Breast epithelium (tissue), 4 donors: ENCODE measurements around the gene PTPRK. TPM values are rescaled to one million over a fixed set of nuclear protein-coding genes. Genes with fewer than 3 reads are reported as not detected.

Experiments used
- DNase-seq, 2 donors: peaks; one replicate each; pipeline ENCODE4 v3.0.0-alpha.2; 2019; ENCODE audit warnings: low spot score in 2 of 2
- H3K27ac ChIP-seq, 2 donors: fragments of 200-600 bp; sonication (generic) in 1 of 2; one replicate each; pipeline ENCODE4 v1.5.1; 2016 to 2019; ENCODE audit warnings: mild to moderate bottlenecking in 1 of 2
- H3K27me3 ChIP-seq, 2 donors: fragments of 200-600 bp; sonication (generic) in 1 of 2; one replicate each; pipeline versions ENCODE4 v1.5.1 to v1.6.0; 2017 to 2019; ENCODE audit warnings: control low read depth in 1 of 2, mild to moderate bottlenecking in 1 of 2
- H3K36me3 ChIP-seq: fragments of 200-600 bp; one replicate; pipeline ENCODE4 v1.5.1; 2019
- H3K4me1 ChIP-seq, 2 donors: fragments of 200-600 bp; sonication (generic); one replicate each; pipeline ENCODE4 v1.5.1; 2016 to 2019; ENCODE audit warnings: control low read depth in 1 of 2
- H3K4me3 ChIP-seq, 3 donors: fragments of 200-600 bp; sonication (generic); 1 replicate in 2 of 3; 2 replicates in 1 of 3; pipeline ENCODE4 v1.5.1; 2016 to 2019; ENCODE audit warnings: mild to moderate bottlenecking in 3 of 3, moderate library complexity in 2 of 3
- H3K9me3 ChIP-seq, 2 donors: fragments of 200-600 bp; sonication (generic) in 1 of 2; one replicate each; pipeline ENCODE4 v1.5.1; 2016 to 2019; ENCODE audit warnings: control low read depth in 1 of 2
- CTCF ChIP-seq, 3 donors: fragments of 450-650 bp; IDR thresholded peaks; one replicate each; pipeline ENCODE4 v1.5.1; 2016 to 2017; ENCODE audit warnings: antibody characterized with exemption in 3 of 3, mild to moderate bottlenecking in 3 of 3, moderate library complexity in 3 of 3
- POLR2A ChIP-seq: fragments of 450-650 bp; IDR thresholded peaks from one replicate; pipeline ENCODE4 v1.6.1; 2016; ENCODE audit warnings: antibody characterized with exemption, mild to moderate bottlenecking, moderate library complexity
- POLR2AphosphoS5 ChIP-seq, 3 donors: sonication (generic); formaldehyde crosslinking; IDR thresholded peaks; one replicate each; pipeline ENCODE4 v1.6.1; 2017; ENCODE audit warnings: antibody characterized with exemption in 3 of 3
- intact Hi-C: fragments of 100-400 bp; cut with DNase I; formaldehyde crosslinking; loops from one replicate; pipeline ENCODE4 v1.15.1; 2023; ENCODE audit warnings: low total_unique reads
- total RNA-seq, 3 donors: library from RNA; depleted of rRNA; stranded (reverse); fragments of >200 nt; gene quantifications; one replicate each; pipeline ENCODE4 v1.1.0, GENCODE V29; 2016

Gene PTPRK
- total RNA-seq, 3 donors from 2014 or later: 29.1 to 134 (median 77.0) TPM

- H3K27me3 ChIP-seq: no peaks in the 10 kb centered on the region
- DNase-seq: no peak
- H3K9me3 ChIP-seq: no peaks in the 10 kb centered on the region
- no peaks in the 10 kb centered on the region for H3K4me1 ChIP-seq
- intact Hi-C loops: no loop called here
- no peaks in the 10 kb centered on the region for H3K36me3 ChIP-seq
- no peak overlapping the region for H3K4me3 ChIP-seq
- no peak for TF ChIP-seq POLR2A
- TF ChIP-seq POLR2AphosphoS5 (IDR thresholded peaks at IDR 0.05): no peak
- no peak for TF ChIP-seq CTCF (IDR thresholded peaks at IDR 0.05)
- H3K27ac ChIP-seq: no peak overlapping the region
Observed at GRCh38 chr6:128280066-128280465, 240.3 kb downstream of the PTPRK start.

DNA sequence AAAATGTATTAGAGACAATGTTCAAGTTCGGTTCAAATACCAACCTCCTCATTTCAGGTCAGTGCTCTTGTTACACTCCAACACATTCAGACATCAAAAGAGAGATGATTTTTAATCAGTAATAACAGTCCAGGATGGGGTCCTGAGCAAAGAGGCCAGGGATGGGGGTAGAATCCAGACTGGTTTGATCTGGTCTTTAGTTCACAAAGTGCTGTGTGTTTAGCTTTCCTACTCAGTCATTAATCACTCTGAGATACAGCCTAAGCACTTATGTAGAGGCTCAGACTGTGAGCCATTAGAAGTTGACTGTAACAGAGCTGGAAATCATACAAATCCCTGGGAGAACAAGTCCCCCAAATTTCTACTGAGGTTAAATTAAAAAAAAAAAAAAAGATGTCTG is 241.6 kb downstream of the PTPRK start:
- no peak for DNase-seq
- intact Hi-C loops: no loop called here
- no peak overlapping the region for H3K4me3 ChIP-seq
- no peaks in the 10 kb centered on the region for H3K9me3 ChIP-seq
- TF ChIP-seq POLR2A: no peak
- no peak for TF ChIP-seq POLR2AphosphoS5 (IDR thresholded peaks at IDR 0.05)
- TF ChIP-seq CTCF (IDR thresholded peaks at IDR 0.05): no peak
- H3K27me3 ChIP-seq: no peaks in the 10 kb centered on the region
- H3K27ac ChIP-seq: no peak overlapping the region
- H3K4me1 ChIP-seq: no peaks in the 10 kb centered on the region
- no peaks in the 10 kb centered on the region for H3K36me3 ChIP-seq

- Histone ChIP-seq H3K4me3 (no peak overlapping the region), H3K9me3 (no peaks in the 10 kb centered on the region)
Observed at GRCh38 chr6:128277379-128277778, 243.0 kb downstream of the PTPRK start.

GRCh38 chr6:128276311-128276710 is 244.1 kb downstream of the PTPRK start:
- H3K9me3 ChIP-seq: no peaks in the 10 kb centered on the region
- no peaks in the 10 kb centered on the region for H3K27me3 ChIP-seq
- no peak overlapping the region for H3K4me3 ChIP-seq
- no peak overlapping the region for H3K27ac ChIP-seq
- no peak for DNase-seq
- no peaks in the 10 kb centered on the region for H3K4me1 ChIP-seq
- no peak for TF ChIP-seq CTCF (IDR thresholded peaks at IDR 0.05)
- TF ChIP-seq POLR2AphosphoS5 (IDR thresholded peaks at IDR 0.05): no peak
- TF ChIP-seq POLR2A: no peak
- intact Hi-C loops: no loop called here
- H3K36me3 ChIP-seq: no peaks in the 10 kb centered on the region

More at GRCh38 chr6:128277379-128277778, 243.0 kb downstream of the PTPRK start:
- no peak overlapping the region for H3K27ac ChIP-seq
- H3K36me3 ChIP-seq: no peaks in the 10 kb centered on the region
- H3K4me1 ChIP-seq: no peaks in the 10 kb centered on the region
- no peak for TF ChIP-seq CTCF (IDR thresholded peaks at IDR 0.05)
- TF ChIP-seq POLR2AphosphoS5 (IDR thresholded peaks at IDR 0.05): no peak
- TF ChIP-seq POLR2A: no peak
- intact Hi-C loops: no loop called here
- H3K27me3 ChIP-seq: no peaks in the 10 kb centered on the region
- DNase-seq: no peak

DNA sequence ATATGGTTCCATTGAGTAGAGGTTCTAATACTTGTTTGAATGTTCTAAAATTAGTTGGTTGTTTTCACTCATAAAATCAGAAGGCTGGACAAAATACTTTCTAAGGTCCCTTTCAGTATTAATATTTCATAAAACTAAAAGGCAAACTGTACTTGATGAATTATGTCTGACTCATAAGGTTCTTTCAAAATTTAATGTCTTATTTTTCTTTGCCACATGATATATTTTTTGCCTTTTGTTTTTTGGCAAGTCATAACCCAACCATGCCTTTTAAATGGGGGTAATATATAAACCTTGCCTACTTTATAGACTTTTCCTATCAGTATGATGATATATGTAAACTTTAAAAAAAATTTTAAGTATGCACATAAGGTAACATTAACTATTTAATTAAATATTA is 244.7 kb downstream of the PTPRK start:
- H3K9me3 ChIP-seq: no peaks in the 10 kb centered on the region
- H3K27me3 ChIP-seq: no peaks in the 10 kb centered on the region
- no peak for TF ChIP-seq CTCF (IDR thresholded peaks at IDR 0.05)
- no peak for TF ChIP-seq POLR2A
- H3K27ac ChIP-seq: no peak overlapping the region
- intact Hi-C loops: no loop called here
- no peaks in the 10 kb centered on the region for H3K36me3 ChIP-seq
- H3K4me1 ChIP-seq: no peaks in the 10 kb centered on the region
- DNase-seq: no peak
- H3K4me3 ChIP-seq: no peak overlapping the region
